ENCODE measurements around the gene ABCG1. TPM values are rescaled to one million over a fixed set of nuclear protein-coding genes. Genes with fewer than 3 reads are reported as not detected.

Gene ABCG1
- total RNA-seq, 1 experiment from 2014 or later = not detected

DNA sequence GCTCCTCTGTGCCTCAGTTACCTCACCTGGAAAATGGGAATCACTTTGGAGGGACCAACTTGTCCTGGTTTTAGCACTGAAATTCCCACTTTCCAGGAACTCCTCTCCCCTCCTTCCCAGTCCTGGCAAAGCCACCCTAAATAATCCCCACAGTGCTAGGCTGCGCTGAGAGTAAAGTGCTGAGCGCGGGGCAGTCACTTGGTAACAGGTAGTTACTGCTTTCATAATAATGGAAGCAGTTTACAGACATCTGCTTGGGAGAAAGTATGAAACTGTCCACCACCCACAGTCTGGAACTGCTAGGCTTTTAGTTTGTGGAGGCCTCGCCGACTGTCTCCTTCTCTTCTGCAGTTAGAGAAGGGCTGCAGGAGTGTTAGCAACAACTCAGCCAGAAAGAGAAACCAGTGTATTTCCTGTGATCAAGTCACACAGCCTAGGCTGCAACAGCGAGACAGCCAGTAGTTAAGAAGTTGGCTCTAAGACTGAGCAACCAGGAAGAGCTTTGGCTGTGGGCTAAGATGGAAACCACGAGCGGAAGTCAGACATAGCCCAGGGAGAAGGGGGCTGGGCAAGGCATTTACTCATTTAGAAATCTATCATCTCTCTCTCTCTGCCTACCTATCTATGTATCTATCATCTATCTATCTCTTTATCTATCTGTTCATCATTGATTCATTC, 30.8 kb upstream of the ABCG1 start:
- no peaks in the 10 kb centered on the region for H3K4me1 Mint-ChIP-seq (ENCODE audit: low read depth, unreplicated experiment)
- intact Hi-C loops (cut with micrococcal nuclease; ENCODE audit: unreplicated experiment) = no loop called here
- no peaks in the 10 kb centered on the region for H3K36me3 ChIP-seq (ENCODE audit: control insufficient read depth, insufficient read depth, low read length)
- no peak overlapping the region for H3K27ac Mint-ChIP-seq (ENCODE audit: unreplicated experiment)
- ChIA-PET CTCF (no interaction called here), POLR2A (no interaction called here)
- DNase-seq = no peak
- TF ChIP-seq, protein P1, sequence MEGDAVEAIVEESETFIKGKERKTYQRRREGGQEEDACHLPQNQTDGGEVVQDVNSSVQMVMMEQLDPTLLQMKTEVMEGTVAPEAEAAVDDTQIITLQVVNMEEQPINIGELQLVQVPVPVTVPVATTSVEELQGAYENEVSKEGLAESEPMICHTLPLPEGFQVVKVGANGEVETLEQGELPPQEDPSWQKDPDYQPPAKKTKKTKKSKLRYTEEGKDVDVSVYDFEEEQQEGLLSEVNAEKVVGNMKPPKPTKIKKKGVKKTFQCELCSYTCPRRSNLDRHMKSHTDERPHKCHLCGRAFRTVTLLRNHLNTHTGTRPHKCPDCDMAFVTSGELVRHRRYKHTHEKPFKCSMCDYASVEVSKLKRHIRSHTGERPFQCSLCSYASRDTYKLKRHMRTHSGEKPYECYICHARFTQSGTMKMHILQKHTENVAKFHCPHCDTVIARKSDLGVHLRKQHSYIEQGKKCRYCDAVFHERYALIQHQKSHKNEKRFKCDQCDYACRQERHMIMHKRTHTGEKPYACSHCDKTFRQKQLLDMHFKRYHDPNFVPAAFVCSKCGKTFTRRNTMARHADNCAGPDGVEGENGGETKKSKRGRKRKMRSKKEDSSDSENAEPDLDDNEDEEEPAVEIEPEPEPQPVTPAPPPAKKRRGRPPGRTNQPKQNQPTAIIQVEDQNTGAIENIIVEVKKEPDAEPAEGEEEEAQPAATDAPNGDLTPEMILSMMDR (IDR thresholded peaks at IDR 0.05; ENCODE audit: insufficient read depth in 1 of 2, low read depth in 1 of 2, low read length in 1 of 2, severe bottlenecking in 1 of 2, unreplicated experiment in 1 of 2) = no peak
- H3K36me3 Mint-ChIP-seq (ENCODE audit: insufficient read depth, unreplicated experiment) = no peaks in the 10 kb centered on the region
- no peaks in the 10 kb centered on the region for H3K4me1 ChIP-seq
- no peaks in the 10 kb centered on the region for H3K9me3 Mint-ChIP-seq (ENCODE audit: unreplicated experiment)
- no peaks in the 10 kb centered on the region; the same call in 1 of the 2 replicates for H3K9me3 ChIP-seq
- no peak overlapping the region for H3K4me3 Mint-ChIP-seq (ENCODE audit: unreplicated experiment)
- no TSS peak for BruUV-seq (replicated peaks)
- no peak overlapping the region for H3K4me3 ChIP-seq (ENCODE audit: low read depth, low read length)
- H3K27me3 ChIP-seq (replicated peaks; ENCODE audit: control insufficient read depth, insufficient read depth, low read length) = no peaks in the 10 kb centered on the region; the same call in 1 of the 2 replicates
- peaks cover 10% of the 10 kb centered on the region for H3K27me3 Mint-ChIP-seq (ENCODE audit: insufficient read depth, unreplicated experiment)

DNA sequence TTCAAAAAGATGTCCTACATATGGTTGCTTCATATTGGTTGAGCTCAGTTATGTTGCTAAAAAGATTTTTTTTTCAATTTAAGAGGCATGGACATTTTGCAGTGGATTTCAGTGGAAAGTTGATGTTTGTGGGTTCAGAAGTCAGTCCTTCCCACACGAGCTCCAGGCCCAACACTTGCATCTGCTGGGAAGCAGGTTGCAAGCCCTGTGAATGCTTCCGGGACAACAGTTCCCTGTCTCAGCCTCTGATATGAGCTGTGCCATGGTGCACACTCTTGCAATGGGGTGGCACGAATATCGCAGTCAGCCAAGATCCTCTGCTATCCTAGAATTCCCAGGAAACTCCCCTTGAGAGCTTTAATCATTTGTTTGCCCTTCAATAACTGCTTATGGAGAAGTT, 30.3 kb upstream of the ABCG1 start:
- no peaks in the 10 kb centered on the region for H3K9me3 ChIP-seq
- BruUV-seq (replicated peaks) = no TSS peak
- POLR2A ChIA-PET = no interaction called here
- DNase-seq = no peak
- Mint-ChIP-seq H3K9me3 (ENCODE audit: unreplicated experiment) (no peaks in the 10 kb centered on the region), H3K27ac (ENCODE audit: unreplicated experiment) (no peak overlapping the region), H3K27me3 (ENCODE audit: insufficient read depth, unreplicated experiment) (peaks cover 12% of the 10 kb centered on the region), H3K36me3 (ENCODE audit: insufficient read depth, unreplicated experiment) (no peaks in the 10 kb centered on the region), H3K4me3 (ENCODE audit: unreplicated experiment) (no peak overlapping the region), H3K4me1 (ENCODE audit: low read depth, unreplicated experiment) (no peaks in the 10 kb centered on the region)
- H3K4me3 ChIP-seq (ENCODE audit: low read depth, low read length) = no peak overlapping the region
- TF ChIP-seq, protein P1 (IDR thresholded peaks at IDR 0.05; ENCODE audit: insufficient read depth in 1 of 2, low read depth in 1 of 2, low read length in 1 of 2, severe bottlenecking in 1 of 2, unreplicated experiment in 1 of 2) = no peak
- intact Hi-C loops (cut with micrococcal nuclease; ENCODE audit: unreplicated experiment) = no loop called here
- no peaks in the 10 kb centered on the region for H3K4me1 ChIP-seq
- no peaks in the 10 kb centered on the region; the same call in 1 of the 2 replicates for H3K27me3 ChIP-seq (replicated peaks; ENCODE audit: control insufficient read depth, insufficient read depth, low read length)
- CTCF ChIA-PET = no interaction called here
- H3K36me3 ChIP-seq (ENCODE audit: control insufficient read depth, insufficient read depth, low read length) = no peaks in the 10 kb centered on the region

DNA sequence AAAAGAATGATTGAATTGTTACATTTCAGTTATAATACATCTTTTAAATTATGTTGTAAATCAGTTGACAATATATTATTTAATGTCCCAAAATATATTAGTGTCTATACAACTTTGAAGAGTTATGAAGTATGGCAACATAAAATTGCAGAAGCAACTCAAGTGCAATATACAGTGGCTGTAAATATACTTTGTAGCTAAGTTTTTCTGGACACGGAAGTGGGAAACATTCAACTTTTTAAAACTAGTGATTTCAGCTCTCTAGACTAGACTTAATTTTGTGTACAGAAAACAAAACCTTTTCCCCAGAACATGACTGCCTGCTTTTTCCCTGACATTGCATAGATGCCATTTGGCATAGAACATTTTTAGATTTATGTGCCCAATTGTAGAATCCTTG, 29.5 kb upstream of the ABCG1 start:
- TF ChIP-seq, protein P1 (IDR thresholded peaks at IDR 0.05; ENCODE audit: insufficient read depth in 1 of 2, low read depth in 1 of 2, low read length in 1 of 2, severe bottlenecking in 1 of 2, unreplicated experiment in 1 of 2) = no peak
- Histone ChIP-seq H3K9me3 (no peaks in the 10 kb centered on the region), H3K36me3 (ENCODE audit: control insufficient read depth, insufficient read depth, low read length) (no peaks in the 10 kb centered on the region), H3K27me3 (replicated peaks; ENCODE audit: control insufficient read depth, insufficient read depth, low read length) (no peaks in the 10 kb centered on the region; the same call in 1 of the 2 replicates), H3K4me1 (no peaks in the 10 kb centered on the region), H3K4me3 (ENCODE audit: low read depth, low read length) (no peak overlapping the region)
- peaks cover 12% of the 10 kb centered on the region for H3K27me3 Mint-ChIP-seq (ENCODE audit: insufficient read depth, unreplicated experiment)
- intact Hi-C loops (cut with micrococcal nuclease; ENCODE audit: unreplicated experiment) = no loop called here
- H3K4me3 Mint-ChIP-seq (ENCODE audit: unreplicated experiment) = no peak overlapping the region
- BruUV-seq (replicated peaks) = no TSS peak
- no peaks in the 10 kb centered on the region for H3K9me3 Mint-ChIP-seq (ENCODE audit: unreplicated experiment)
- POLR2A ChIA-PET = no interaction called here
- H3K27ac Mint-ChIP-seq (ENCODE audit: unreplicated experiment) = no peak overlapping the region
- DNase-seq = no peak
- no peaks in the 10 kb centered on the region for H3K36me3 Mint-ChIP-seq (ENCODE audit: insufficient read depth, unreplicated experiment)
- CTCF ChIA-PET = no interaction called here
- no peaks in the 10 kb centered on the region for H3K4me1 Mint-ChIP-seq (ENCODE audit: low read depth, unreplicated experiment)

Data from Caco-2 (cell line).